ENCODE measurements around the gene STIMATE.

The STIMATE gene

GRCh38 chr3:52891615-52892081 is 5.7 kb downstream of the STIMATE start:
- Histone ChIP-seq H3K36me3 (ENCODE audit: control insufficient read depth in 2 of 2, insufficient read depth in 1 of 2, low read length in 2 of 2) (peaks cover 0 to 47% of the 10 kb centered on the region in 2 experiments; a peak in 1 of 3 replicates), H3K4me3 (ENCODE audit: low read depth, low read length) (no peak overlapping the region), H3K4me1 (ENCODE audit: control insufficient read depth, insufficient read depth, low read length) (no peaks in the 10 kb centered on the region), H3K27ac (ENCODE audit: extremely low read depth, low read depth, low read length) (no peak overlapping the region), H3K9me3 (ENCODE audit: control insufficient read depth, insufficient read depth, low read depth, low read length) (no peaks in the 10 kb centered on the region)
- TF ChIP-seq ZNF169 (tag by site-specific recombination; IDR thresholded peaks at IDR 0.05) = no peak
- no peak for TF ChIP-seq ZNF785 (tag by site-specific recombination; IDR thresholded peaks at IDR 0.05)
- no peak for TF ChIP-seq ZNF791 (tag by site-specific recombination; IDR thresholded peaks at IDR 0.05)
- no peak for TF ChIP-seq ZNF37A (tag by site-specific recombination; IDR thresholded peaks at IDR 0.05)
- TF ChIP-seq ZBTB8A (tag by site-specific recombination; IDR thresholded peaks at IDR 0.05) = no peak
- no peak for TF ChIP-seq ZNF133 (tag by site-specific recombination; IDR thresholded peaks at IDR 0.05)
- TF ChIP-seq ZSCAN16 (tag by site-specific recombination; IDR thresholded peaks at IDR 0.05) = no peak
- no peak for TF ChIP-seq ZFP69B (tag by site-specific recombination; IDR thresholded peaks at IDR 0.05)
- TF ChIP-seq PRDM6 (tag by site-specific recombination; IDR thresholded peaks at IDR 0.05) = no peak
- no peak for TF ChIP-seq ZNF529 (tag by site-specific recombination; IDR thresholded peaks at IDR 0.05; ENCODE audit: insufficient replicate concordance)
- no peak for TF ChIP-seq ZNF341 (tag by site-specific recombination; IDR thresholded peaks at IDR 0.05; ENCODE audit: low read depth)
- TF ChIP-seq ZBTB1 (tag by site-specific recombination; IDR thresholded peaks at IDR 0.05) = no peak
- no peak for TF ChIP-seq ZNF830 (tag by site-specific recombination; IDR thresholded peaks at IDR 0.05; ENCODE audit: low read depth)
- TF ChIP-seq, protein P1, sequence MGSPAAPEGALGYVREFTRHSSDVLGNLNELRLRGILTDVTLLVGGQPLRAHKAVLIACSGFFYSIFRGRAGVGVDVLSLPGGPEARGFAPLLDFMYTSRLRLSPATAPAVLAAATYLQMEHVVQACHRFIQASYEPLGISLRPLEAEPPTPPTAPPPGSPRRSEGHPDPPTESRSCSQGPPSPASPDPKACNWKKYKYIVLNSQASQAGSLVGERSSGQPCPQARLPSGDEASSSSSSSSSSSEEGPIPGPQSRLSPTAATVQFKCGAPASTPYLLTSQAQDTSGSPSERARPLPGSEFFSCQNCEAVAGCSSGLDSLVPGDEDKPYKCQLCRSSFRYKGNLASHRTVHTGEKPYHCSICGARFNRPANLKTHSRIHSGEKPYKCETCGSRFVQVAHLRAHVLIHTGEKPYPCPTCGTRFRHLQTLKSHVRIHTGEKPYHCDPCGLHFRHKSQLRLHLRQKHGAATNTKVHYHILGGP (tag by site-specific recombination; IDR thresholded peaks at IDR 0.05) = no peak
- no peak for TF ChIP-seq SCRT2 (tag by site-specific recombination; IDR thresholded peaks at IDR 0.05)
- no peak for TF ChIP-seq ZNF510 (tag by site-specific recombination; IDR thresholded peaks at IDR 0.05; ENCODE audit: insufficient replicate concordance)
- no peak for TF ChIP-seq PRDM2 (tag by site-specific recombination; IDR thresholded peaks at IDR 0.05; ENCODE audit: borderline replicate concordance)
- no peak for TF ChIP-seq YY1 (tag by site-specific recombination; IDR thresholded peaks at IDR 0.05)
- TF ChIP-seq, protein P2, sequence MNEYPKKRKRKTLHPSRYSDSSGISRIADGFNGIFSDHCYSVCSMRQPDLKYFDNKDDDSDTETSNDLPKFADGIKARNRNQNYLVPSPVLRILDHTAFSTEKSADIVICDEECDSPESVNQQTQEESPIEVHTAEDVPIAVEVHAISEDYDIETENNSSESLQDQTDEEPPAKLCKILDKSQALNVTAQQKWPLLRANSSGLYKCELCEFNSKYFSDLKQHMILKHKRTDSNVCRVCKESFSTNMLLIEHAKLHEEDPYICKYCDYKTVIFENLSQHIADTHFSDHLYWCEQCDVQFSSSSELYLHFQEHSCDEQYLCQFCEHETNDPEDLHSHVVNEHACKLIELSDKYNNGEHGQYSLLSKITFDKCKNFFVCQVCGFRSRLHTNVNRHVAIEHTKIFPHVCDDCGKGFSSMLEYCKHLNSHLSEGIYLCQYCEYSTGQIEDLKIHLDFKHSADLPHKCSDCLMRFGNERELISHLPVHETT (tag by site-specific recombination; IDR thresholded peaks at IDR 0.05) = no peak
- ChIA-PET POLR2A (no interaction called here), CTCF (no interaction called here)

All from HEK293 (cell line).